SK-N-SH treated with all-trans-retinoic acid at 6 μM for 48 hours (cell line): Measurements from ENCODE around the gene DDOST.

Source experiments
- ATAC-seq: fragments of 200-7000 bp; cut with Tn5 transposase; 3 replicates; pipeline ENCODE4 v1.9.1; 2020; ENCODE audit warnings: mild to moderate bottlenecking, moderate library complexity
- ARNTL ChIP-seq: fragments of 450-650 bp; formaldehyde crosslinking; IDR thresholded peaks from 2 replicates; pipeline ENCODE4 v1.5.0; 2020; ENCODE audit warnings: low read depth, mild to moderate bottlenecking, moderate library complexity, borderline replicate concordance
- BACH2 ChIP-seq: fragments of 250-450 bp; sonication (Bioruptor Pico); IDR thresholded peaks from 2 replicates; pipeline ENCODE4 v1.9.0; 2021; ENCODE audit warnings: mild to moderate bottlenecking, borderline replicate concordance
- CREB5 ChIP-seq: fragments of 250-450 bp; sonication (Bioruptor Pico); IDR thresholded peaks from 2 replicates; pipeline ENCODE4 v1.5.1; 2020; ENCODE audit warnings: low read depth, mild to moderate bottlenecking, moderate library complexity
- CSDC2 ChIP-seq: fragments of 250-450 bp; sonication (Bioruptor Pico); IDR thresholded peaks from 2 replicates; pipeline ENCODE4 v1.5.0; 2020; ENCODE audit warnings: mild to moderate bottlenecking, moderate library complexity
- GLIS3 ChIP-seq: fragments of 250-450 bp; sonication (Bioruptor Pico); IDR thresholded peaks from 2 replicates; pipeline ENCODE4 v1.5.0; 2020; ENCODE audit warnings: mild to moderate bottlenecking, moderate library complexity
- ISL1 ChIP-seq: fragments of 250-450 bp; sonication (Bioruptor Pico); IDR thresholded peaks from 2 replicates; pipeline ENCODE4 v2.1.2; 2022; ENCODE audit warnings: mild to moderate bottlenecking, moderate library complexity
- OSR1 ChIP-seq: fragments of 250-450 bp; sonication (Bioruptor Pico); IDR thresholded peaks from 2 replicates; pipeline ENCODE4 v1.8.0; 2022; ENCODE audit warnings: moderate library complexity, mild to moderate bottlenecking, inconsistent platforms
- PATZ1 ChIP-seq: fragments of 250-450 bp; sonication (Bioruptor Pico); IDR thresholded peaks from 2 replicates; pipeline ENCODE4 v1.8.0; 2020; ENCODE audit warnings: mild to moderate bottlenecking, moderate library complexity, borderline replicate concordance
- POU6F1 ChIP-seq: fragments of 250-450 bp; sonication (Bioruptor Pico); IDR thresholded peaks from 2 replicates; pipeline ENCODE4 v1.8.0; 2021; ENCODE audit warnings: low read depth, mild to moderate bottlenecking, moderate library complexity, borderline replicate concordance
- PPARA ChIP-seq: fragments of 250-450 bp; sonication (Bioruptor Pico); IDR thresholded peaks from 2 replicates; pipeline ENCODE4 v1.5.0; 2020; ENCODE audit warnings: mild to moderate bottlenecking, borderline replicate concordance
- RARB ChIP-seq: fragments of 250-450 bp; sonication (Bioruptor Pico); IDR thresholded peaks from 2 replicates; pipeline ENCODE4 v1.8.0; 2021; ENCODE audit warnings: mild to moderate bottlenecking, moderate library complexity
- SNAI2 ChIP-seq: fragments of 250-450 bp; sonication (Bioruptor Pico); IDR thresholded peaks from 2 replicates; pipeline ENCODE4 v1.5.0; 2020; ENCODE audit warnings: mild to moderate bottlenecking, moderate library complexity
- TOX ChIP-seq: fragments of 250-450 bp; sonication (Bioruptor Pico); IDR thresholded peaks from 2 replicates; pipeline ENCODE4 v1.8.0; 2021; ENCODE audit warnings: mild to moderate bottlenecking, moderate library complexity, borderline replicate concordance
- ZC3H10 ChIP-seq: fragments of 250-450 bp; sonication (Bioruptor Pico); IDR thresholded peaks from 2 replicates; pipeline ENCODE4 v1.5.1; 2021; ENCODE audit warnings: mild to moderate bottlenecking, moderate library complexity
- ZFP3 ChIP-seq: fragments of 250-450 bp; sonication (Bioruptor Pico); IDR thresholded peaks from 2 replicates; pipeline ENCODE4 v1.5.0; 2020; ENCODE audit warnings: mild to moderate bottlenecking, moderate library complexity
- ZFP30 ChIP-seq: fragments of 450-650 bp; formaldehyde crosslinking; IDR thresholded peaks from 2 replicates; pipeline ENCODE4 v1.5.0; 2022; ENCODE audit warnings: mild to moderate bottlenecking, moderate library complexity
- ZNF565 ChIP-seq: fragments of 450-650 bp; formaldehyde crosslinking; conservative IDR thresholded peaks from 2 replicates; pipeline ENCODE4 v1.5.0; 2020; ENCODE audit warnings: low read depth, mild to moderate bottlenecking, moderate library complexity
- ZNF70 ChIP-seq: fragments of 450-650 bp; formaldehyde crosslinking; IDR thresholded peaks from 2 replicates; pipeline ENCODE4 v1.5.0; 2020; ENCODE audit warnings: mild to moderate bottlenecking, moderate library complexity
- ZNF8 ChIP-seq: fragments of 450-650 bp; formaldehyde crosslinking; IDR thresholded peaks from 2 replicates; pipeline ENCODE4 v1.5.0; 2020; ENCODE audit warnings: mild to moderate bottlenecking, moderate library complexity
- TF ChIP-seq, protein P1 (sequence below): fragments of 250-450 bp; sonication (Bioruptor Pico); IDR thresholded peaks from 2 replicates; pipeline ENCODE4 v1.5.0; 2020; ENCODE audit warnings: mild to moderate bottlenecking, moderate library complexity
- TF ChIP-seq, protein P2 (sequence below): fragments of 250-450 bp; sonication (Bioruptor Pico); IDR thresholded peaks from 2 replicates; pipeline ENCODE4 v1.5.1; 2021; ENCODE audit warnings: mild to moderate bottlenecking, moderate library complexity

DDOST gene

GRCh38 chr1:20700636-20701215 lies 39.6 kb upstream of the DDOST start:
- TF ChIP-seq ZNF8 (no peak), CREB5 (CRISPR knock-in tag) (no peak), ZFP30 (CRISPR knock-in tag) (no peak), SNAI2 (CRISPR knock-in tag) (no peak), ZNF70 (CRISPR knock-in tag) (no peak), PATZ1 (CRISPR knock-in tag) (no peak), ARNTL (CRISPR knock-in tag) (no peak), OSR1 (CRISPR knock-in tag) (no peak), ISL1 (CRISPR knock-in tag) (no peak)
- TF ChIP-seq, all 23 proteins: peak for 0
- ATAC-seq: no peak

DNA sequence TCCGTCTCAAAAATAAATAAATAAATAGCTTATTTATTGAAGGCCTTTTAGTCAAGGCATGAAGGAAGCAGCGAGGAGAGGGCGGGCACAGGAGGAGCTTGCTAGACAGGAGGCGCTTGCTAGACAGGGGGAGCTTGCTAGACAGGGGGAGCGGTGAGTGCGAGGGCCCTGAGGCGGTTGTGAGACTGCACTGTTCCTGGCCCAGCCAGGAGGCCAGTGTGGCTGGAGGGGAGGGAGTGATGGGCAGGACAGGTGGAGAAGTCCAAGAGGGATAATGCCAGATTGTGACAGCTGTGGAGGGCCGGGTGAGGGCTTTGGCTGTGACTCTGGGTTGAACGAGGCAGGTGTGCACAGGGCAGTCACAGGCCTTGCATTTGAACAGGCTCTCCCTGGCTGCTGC lies 38.4 kb upstream of the DDOST start:
- ATAC-seq: no peak

More for the DNA sequence above, 38.4 kb upstream of the DDOST start:
- TF ChIP-seq, protein P1, sequence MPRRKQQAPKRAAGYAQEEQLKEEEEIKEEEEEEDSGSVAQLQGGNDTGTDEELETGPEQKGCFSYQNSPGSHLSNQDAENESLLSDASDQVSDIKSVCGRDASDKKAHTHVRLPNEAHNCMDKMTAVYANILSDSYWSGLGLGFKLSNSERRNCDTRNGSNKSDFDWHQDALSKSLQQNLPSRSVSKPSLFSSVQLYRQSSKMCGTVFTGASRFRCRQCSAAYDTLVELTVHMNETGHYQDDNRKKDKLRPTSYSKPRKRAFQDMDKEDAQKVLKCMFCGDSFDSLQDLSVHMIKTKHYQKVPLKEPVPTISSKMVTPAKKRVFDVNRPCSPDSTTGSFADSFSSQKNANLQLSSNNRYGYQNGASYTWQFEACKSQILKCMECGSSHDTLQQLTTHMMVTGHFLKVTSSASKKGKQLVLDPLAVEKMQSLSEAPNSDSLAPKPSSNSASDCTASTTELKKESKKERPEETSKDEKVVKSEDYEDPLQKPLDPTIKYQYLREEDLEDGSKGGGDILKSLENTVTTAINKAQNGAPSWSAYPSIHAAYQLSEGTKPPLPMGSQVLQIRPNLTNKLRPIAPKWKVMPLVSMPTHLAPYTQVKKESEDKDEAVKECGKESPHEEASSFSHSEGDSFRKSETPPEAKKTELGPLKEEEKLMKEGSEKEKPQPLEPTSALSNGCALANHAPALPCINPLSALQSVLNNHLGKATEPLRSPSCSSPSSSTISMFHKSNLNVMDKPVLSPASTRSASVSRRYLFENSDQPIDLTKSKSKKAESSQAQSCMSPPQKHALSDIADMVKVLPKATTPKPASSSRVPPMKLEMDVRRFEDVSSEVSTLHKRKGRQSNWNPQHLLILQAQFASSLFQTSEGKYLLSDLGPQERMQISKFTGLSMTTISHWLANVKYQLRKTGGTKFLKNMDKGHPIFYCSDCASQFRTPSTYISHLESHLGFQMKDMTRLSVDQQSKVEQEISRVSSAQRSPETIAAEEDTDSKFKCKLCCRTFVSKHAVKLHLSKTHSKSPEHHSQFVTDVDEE (CRISPR knock-in tag): no peak
- TF ChIP-seq ARNTL (CRISPR knock-in tag) (no peak), RARB (CRISPR knock-in tag) (no peak), PATZ1 (CRISPR knock-in tag) (no peak), TOX (CRISPR knock-in tag) (no peak), PPARA (CRISPR knock-in tag) (no peak), ZC3H10 (CRISPR knock-in tag) (no peak), ZFP3 (no peak), ISL1 (CRISPR knock-in tag) (no peak), SNAI2 (CRISPR knock-in tag) (no peak), POU6F1 (CRISPR knock-in tag) (no peak), ZNF565 (no peak), BACH2 (no peak), GLIS3 (no peak), ZNF70 (CRISPR knock-in tag) (no peak), CSDC2 (CRISPR knock-in tag) (no peak), ZFP30 (CRISPR knock-in tag) (no peak)
- TF ChIP-seq, protein P2, sequence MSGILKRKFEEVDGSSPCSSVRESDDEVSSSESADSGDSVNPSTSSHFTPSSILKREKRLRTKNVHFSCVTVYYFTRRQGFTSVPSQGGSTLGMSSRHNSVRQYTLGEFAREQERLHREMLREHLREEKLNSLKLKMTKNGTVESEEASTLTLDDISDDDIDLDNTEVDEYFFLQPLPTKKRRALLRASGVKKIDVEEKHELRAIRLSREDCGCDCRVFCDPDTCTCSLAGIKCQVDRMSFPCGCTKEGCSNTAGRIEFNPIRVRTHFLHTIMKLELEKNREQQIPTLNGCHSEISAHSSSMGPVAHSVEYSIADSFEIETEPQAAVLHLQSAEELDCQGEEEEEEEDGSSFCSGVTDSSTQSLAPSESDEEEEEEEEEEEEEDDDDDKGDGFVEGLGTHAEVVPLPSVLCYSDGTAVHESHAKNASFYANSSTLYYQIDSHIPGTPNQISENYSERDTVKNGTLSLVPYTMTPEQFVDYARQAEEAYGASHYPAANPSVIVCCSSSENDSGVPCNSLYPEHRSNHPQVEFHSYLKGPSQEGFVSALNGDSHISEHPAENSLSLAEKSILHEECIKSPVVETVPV (CRISPR knock-in tag): no peak
